AG09309 (cell line): ENCODE measurements around the gene OSCAR.

Experiments
- DNase-seq: peaks from one replicate; pipeline ENCODE4 v3.0.0-alpha.2; 2010; ENCODE audit warnings: low read depth
- H3K4me3 ChIP-seq: 2 replicates; pipeline ENCODE4 v1.5.1; 2011; ENCODE audit warnings: mild to moderate bottlenecking, low read depth, low read length, moderate library complexity; ENCODE audit not compliant: control insufficient read depth
- CTCF ChIP-seq: IDR thresholded peaks from 2 replicates; pipeline ENCODE4 v1.5.1; 2011; ENCODE audit warnings: mild to moderate bottlenecking, low read depth, low read length, inconsistent platforms; ENCODE audit not compliant: insufficient read depth, control insufficient read depth; ENCODE audit errors: missing control alignments

OSCAR gene

GRCh38 chr19:54100561-54100960 lies at the start of gene OSCAR:
OSCAR (minus strand) TSS chr19:54100803; CDS start chr19:54100792, 11 bp downstream.
- no peak within 1 kb of the TSS for H3K4me3 ChIP-seq
- TF ChIP-seq CTCF = no peak
- DNase-seq = no peak

GRCh38 chr19:54149021-54149812 lies 48.6 kb upstream of the OSCAR start:
- H3K4me3 ChIP-seq = no peak overlapping the region
- TF ChIP-seq CTCF = no peak
- no peak for DNase-seq

GRCh38 chr19:54148158-54148557 lies 47.6 kb upstream of the OSCAR start:
- no peak for TF ChIP-seq CTCF
- no peak overlapping the region for H3K4me3 ChIP-seq
- DNase-seq = no peak

- no peak for DNase-seq
- TF ChIP-seq CTCF = no peak
- no peak overlapping the region for H3K4me3 ChIP-seq
Observed at GRCh38 chr19:54147676-54148075, 47.1 kb upstream of the OSCAR start.

GRCh38 chr19:54145541-54146158 lies 45.0 kb upstream of the OSCAR start:
- no peak for DNase-seq
- no peak overlapping the region for H3K4me3 ChIP-seq
- TF ChIP-seq CTCF = no peak

GRCh38 chr19:54142166-54142780 lies 41.7 kb upstream of the OSCAR start:
- no peak for TF ChIP-seq CTCF
- H3K4me3 ChIP-seq = no peak overlapping the region
- no peak for DNase-seq
